A673 (cell line): ENCODE measurements around the gene THSD4.

Source experiments
- EZH2 ChIP-seq: fragments of 200-600 bp; sonication (generic); IDR thresholded peaks from 2 replicates; pipeline ENCODE4 v1.6.1; 2017; ENCODE audit warnings: borderline replicate concordance, low read depth, mild to moderate bottlenecking, mixed read lengths, antibody characterized with exemption, low read length; ENCODE audit not compliant: poor library complexity, severe bottlenecking
- TF ChIP-seq, protein P1 (sequence below): fragments of 300-800, 200-600 bp; sonication (generic); conservative IDR thresholded peaks from 2 replicates; pipeline ENCODE4 v1.5.1; 2017; ENCODE audit warnings: low read depth, mild to moderate bottlenecking, antibody characterized with exemption, low read length, moderate library complexity, mixed read lengths

- TF ChIP-seq, protein P1, sequence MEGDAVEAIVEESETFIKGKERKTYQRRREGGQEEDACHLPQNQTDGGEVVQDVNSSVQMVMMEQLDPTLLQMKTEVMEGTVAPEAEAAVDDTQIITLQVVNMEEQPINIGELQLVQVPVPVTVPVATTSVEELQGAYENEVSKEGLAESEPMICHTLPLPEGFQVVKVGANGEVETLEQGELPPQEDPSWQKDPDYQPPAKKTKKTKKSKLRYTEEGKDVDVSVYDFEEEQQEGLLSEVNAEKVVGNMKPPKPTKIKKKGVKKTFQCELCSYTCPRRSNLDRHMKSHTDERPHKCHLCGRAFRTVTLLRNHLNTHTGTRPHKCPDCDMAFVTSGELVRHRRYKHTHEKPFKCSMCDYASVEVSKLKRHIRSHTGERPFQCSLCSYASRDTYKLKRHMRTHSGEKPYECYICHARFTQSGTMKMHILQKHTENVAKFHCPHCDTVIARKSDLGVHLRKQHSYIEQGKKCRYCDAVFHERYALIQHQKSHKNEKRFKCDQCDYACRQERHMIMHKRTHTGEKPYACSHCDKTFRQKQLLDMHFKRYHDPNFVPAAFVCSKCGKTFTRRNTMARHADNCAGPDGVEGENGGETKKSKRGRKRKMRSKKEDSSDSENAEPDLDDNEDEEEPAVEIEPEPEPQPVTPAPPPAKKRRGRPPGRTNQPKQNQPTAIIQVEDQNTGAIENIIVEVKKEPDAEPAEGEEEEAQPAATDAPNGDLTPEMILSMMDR = no peak
- TF ChIP-seq EZH2 = no peak
These were observed 226.7 kb downstream of the THSD4 start for GRCh38 chr15:71341811-71342550.
